Retinal pigment epithelial cell (primary cell): Measurements from ENCODE around the gene STC2.

Experiments
- DNase-seq: peaks from one replicate; pipeline ENCODE4 v3.0.0-alpha.2; 2010; ENCODE audit warnings: low read depth
- H3K4me3 ChIP-seq: 2 replicates; pipeline ENCODE4 v1.5.1; 2011; ENCODE audit warnings: mild to moderate bottlenecking, low read length, control low read depth, moderate library complexity
- TF ChIP-seq, protein P1 (sequence below): conservative IDR thresholded peaks from 2 replicates; pipeline ENCODE4 v1.5.1; 2011; ENCODE audit warnings: low read depth, low read length, control low read depth, inconsistent platforms

Gene STC2

DNA sequence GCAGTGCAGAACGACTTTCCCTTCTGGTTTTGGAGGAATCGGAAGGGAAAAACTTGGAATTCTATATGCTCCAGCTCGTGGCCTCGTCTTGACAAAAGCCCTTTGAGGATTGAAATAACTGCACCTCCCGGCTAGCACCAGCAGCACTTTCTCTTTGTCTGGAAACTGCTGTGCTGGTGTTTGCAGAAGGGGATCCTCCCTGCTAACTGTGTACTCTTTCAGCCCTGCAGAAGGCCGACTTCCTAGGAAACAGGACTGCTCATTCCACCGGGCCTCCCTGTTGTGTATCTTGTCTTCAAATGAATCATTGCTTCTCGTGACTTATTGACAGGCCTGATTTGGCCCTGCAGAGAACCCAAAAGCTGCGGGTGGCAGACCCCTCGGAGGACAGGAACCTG lies 23.6 kb downstream of the STC2 start:
- no peak overlapping the region for H3K4me3 ChIP-seq
- TF ChIP-seq, protein P1, sequence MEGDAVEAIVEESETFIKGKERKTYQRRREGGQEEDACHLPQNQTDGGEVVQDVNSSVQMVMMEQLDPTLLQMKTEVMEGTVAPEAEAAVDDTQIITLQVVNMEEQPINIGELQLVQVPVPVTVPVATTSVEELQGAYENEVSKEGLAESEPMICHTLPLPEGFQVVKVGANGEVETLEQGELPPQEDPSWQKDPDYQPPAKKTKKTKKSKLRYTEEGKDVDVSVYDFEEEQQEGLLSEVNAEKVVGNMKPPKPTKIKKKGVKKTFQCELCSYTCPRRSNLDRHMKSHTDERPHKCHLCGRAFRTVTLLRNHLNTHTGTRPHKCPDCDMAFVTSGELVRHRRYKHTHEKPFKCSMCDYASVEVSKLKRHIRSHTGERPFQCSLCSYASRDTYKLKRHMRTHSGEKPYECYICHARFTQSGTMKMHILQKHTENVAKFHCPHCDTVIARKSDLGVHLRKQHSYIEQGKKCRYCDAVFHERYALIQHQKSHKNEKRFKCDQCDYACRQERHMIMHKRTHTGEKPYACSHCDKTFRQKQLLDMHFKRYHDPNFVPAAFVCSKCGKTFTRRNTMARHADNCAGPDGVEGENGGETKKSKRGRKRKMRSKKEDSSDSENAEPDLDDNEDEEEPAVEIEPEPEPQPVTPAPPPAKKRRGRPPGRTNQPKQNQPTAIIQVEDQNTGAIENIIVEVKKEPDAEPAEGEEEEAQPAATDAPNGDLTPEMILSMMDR = no peak
- DNase-seq = no peak

DNA sequence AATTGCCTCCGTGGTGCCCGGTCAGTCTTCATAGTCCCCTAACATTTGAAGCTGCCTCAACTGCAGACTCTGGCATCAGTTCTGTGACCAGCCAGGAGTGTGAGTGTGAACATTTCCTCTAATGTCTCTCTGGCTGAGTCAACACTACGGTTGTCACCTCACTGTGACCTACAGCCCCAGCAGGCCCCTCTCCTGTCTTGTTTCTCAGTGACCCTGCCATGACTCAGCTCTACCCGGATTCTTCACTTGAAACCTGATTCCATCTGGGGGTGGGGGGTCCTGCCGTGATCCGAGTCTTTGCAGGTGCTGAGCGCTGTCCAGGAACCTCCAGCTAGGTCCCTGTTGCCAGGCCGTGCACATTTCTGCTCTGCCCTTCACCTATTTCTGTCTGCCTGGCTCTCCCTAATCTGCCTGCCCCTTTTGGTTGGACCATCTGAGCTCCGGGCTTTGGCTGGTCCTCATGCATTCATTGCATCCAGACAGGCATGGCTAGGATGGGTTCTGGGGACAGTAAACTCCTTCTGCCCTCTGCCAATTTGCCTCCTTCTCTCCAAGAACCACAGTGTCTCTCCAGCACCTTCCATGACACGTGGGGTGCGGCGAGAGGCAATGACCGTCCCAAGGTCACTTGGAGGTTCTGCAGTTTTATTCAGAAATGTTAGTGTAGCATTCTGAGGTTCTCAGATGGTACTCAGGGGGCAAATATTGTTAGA lies 24.2 kb downstream of the STC2 start:
- no peak for DNase-seq
- TF ChIP-seq, protein P1 = no peak
- no peak overlapping the region for H3K4me3 ChIP-seq

DNA sequence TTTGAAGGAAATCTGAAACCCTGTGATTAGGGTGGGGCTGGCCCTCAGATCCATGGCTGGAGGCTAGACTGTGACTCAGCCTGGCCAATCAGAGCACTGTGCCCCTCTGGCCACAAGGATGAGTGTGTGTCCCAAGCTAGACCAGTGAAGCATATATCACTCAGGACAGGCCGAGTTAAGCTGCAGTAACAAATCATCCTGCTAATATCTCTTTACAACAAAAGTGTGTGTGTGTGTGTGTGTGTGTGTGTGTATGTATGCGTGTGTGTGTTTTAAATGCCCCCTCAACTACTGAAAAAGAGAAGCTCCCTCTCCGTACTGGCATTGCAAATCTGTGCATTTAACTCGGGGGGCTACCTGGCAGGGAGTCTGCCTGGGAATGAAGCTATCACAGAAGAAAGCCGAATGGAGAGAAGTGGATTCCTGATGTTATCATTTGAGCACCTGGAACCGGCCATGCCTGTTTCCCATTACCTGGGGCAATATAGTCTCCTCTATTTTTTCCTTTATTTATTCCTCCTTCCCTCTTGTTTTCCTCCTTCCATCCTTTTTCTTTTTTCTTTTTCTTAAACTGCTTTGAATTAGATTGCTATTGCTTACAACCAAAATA lies 25.6 kb downstream of the STC2 start:
- no peak for DNase-seq
- H3K4me3 ChIP-seq = no peak overlapping the region
- TF ChIP-seq, protein P1 = peak; percentile 3

DNA sequence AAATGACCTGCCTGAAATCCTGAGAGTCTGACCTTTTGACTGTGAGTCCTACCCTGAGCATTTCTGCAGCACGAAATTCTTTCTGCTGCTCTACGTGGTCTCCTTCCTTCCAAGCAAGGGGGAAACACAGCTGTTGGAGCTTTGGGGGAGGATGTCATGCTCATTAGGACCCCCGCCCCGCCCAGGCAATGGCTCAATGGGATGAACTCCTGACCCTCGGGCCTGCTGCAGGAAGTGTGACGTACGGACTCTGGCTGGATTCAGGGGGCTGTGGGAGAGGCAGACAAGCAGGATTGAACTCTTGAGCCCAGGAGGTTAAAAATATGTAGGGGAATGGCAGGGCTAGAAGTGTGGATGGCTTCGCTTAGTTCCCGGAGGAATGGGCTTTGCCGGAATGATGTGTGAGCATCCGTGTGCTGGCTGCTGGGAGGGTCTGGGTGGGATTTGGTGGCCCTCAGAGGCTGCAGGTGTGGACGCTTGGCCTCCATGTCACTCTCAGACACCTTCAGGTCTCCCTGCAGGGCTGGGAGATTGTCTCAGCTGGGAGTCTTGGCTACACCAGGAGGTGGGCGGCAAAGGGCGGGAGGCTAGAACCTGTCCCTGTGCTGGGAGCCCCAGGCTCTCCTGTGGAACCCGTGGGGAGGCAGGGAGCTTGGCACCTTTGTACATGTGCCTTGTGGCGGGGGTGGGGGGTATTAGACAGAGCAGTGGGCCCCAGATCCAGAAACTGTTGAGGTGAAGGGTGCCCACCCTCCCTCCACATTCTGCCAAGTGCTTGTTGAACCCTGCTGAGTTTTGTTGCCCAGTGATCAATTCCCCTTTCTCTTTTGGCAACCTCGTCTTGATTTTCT lies 26.3 kb downstream of the STC2 start:
- H3K4me3 ChIP-seq = no peak overlapping the region
- TF ChIP-seq, protein P1 = no peak
- DNase-seq = no peak

DNA sequence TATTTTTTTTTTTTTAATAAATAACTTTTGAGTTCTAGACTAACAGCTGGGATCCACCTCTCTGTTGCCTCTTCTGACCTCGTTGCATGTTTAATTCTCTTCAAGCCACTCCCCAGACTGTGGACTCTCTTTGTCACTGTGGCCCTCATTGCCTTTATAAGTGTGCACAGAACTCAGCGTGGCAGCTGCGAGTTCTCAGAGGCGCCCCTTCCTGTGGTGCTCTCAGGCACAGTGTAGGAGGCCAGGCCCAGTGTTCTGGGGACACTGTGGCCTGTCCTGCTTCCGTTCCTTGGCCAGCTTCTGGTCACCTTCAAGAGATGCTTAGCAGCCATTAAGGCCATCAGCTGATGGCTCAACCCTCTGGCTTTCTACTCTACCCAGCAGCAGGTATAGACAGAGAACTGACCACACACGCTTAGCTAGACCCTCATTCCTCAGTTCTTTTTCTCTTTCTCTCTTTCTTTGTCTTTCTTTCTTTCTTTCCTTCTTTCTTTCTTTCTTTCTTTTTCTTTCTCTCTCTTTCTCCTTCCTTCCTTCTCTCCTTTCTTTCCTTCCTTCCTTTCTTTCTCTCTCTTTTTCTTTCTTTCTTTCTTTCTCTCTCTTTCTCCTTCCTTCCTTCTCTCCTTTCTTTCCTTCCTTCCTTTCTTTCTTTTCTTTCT lies 27.7 kb downstream of the STC2 start:
- DNase-seq = no peak
- TF ChIP-seq, protein P1 = no peak
- H3K4me3 ChIP-seq = no peak overlapping the region

DNA sequence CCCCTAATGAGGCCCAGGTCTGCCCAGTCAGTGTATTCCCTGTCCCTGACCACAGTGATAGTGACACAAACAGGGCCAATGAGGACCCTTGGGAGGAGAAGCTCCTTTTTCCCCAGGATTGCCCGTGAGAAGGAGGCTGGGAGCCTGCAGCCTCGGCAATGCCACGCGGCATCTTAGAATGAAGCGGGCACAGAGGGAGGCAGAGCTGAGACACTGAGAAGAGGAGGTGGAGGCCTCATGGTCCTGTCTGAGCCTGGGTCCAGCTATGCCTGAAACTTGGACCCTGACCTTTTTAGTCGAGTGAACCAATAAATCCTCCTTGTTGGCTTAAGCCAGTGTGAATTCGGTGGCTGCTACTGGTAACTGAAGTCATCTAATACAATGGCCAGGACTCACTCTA lies 28.4 kb downstream of the STC2 start:
- TF ChIP-seq, protein P1 = no peak
- no peak overlapping the region for H3K4me3 ChIP-seq
- no peak for DNase-seq
